GM12801 (cell line): ENCODE data around the gene ZNF550.
"Not testable (repeated sequence)": the region's sequence is repeated elsewhere in the genome, so short reads cannot be mapped to it uniquely, and the experiment has no call there.

Experiments
- TF ChIP-seq, protein P1 (sequence below): IDR thresholded peaks from one replicate; pipeline ENCODE4 v1.5.1; 2011; ENCODE audit warnings: control low read depth; ENCODE audit not compliant: insufficient read length; ENCODE audit errors: extremely low read depth

Gene ZNF550

DNA sequence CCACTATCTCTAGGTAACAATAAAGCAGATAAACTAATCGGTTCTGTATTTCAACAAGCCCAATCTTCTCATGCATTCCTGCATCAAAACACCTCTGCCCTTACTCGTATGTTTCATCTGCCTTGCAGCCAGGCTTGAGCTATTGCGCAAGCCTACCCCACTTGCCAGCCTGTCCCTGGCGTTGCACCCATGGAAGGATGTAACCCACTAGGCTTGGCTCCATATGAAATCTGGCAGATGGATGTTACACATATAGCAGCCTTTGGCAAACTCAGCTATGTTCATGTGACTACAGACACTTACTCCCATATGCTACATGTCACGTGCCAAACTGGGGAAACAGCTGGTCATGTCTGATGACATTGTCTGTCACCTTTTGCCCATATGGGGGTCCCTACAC lies 44.4 kb downstream of the ZNF550 start:
- TF ChIP-seq, protein P1, sequence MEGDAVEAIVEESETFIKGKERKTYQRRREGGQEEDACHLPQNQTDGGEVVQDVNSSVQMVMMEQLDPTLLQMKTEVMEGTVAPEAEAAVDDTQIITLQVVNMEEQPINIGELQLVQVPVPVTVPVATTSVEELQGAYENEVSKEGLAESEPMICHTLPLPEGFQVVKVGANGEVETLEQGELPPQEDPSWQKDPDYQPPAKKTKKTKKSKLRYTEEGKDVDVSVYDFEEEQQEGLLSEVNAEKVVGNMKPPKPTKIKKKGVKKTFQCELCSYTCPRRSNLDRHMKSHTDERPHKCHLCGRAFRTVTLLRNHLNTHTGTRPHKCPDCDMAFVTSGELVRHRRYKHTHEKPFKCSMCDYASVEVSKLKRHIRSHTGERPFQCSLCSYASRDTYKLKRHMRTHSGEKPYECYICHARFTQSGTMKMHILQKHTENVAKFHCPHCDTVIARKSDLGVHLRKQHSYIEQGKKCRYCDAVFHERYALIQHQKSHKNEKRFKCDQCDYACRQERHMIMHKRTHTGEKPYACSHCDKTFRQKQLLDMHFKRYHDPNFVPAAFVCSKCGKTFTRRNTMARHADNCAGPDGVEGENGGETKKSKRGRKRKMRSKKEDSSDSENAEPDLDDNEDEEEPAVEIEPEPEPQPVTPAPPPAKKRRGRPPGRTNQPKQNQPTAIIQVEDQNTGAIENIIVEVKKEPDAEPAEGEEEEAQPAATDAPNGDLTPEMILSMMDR, result no peak

DNA sequence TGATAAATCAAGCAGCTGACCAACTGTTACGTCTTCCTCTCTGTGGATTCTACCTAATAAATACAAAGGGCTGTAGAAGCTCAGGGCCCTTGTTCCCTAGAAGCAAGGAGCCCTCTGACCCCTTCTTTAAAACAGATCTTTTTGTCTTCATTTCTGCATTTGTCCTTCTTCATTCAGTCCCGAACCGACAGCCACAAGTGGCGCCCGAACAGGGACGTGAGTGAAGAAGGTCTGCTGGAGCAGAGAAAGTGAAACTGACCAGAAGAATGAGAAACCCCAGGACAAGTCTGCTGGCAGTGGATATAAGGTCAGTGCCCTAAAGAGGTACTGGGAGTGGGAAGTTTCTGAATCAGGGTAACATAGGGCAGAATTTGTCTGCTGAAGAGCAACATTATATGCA lies 46.8 kb downstream of the ZNF550 start:
- TF ChIP-seq, protein P1, result no peak

DNA sequence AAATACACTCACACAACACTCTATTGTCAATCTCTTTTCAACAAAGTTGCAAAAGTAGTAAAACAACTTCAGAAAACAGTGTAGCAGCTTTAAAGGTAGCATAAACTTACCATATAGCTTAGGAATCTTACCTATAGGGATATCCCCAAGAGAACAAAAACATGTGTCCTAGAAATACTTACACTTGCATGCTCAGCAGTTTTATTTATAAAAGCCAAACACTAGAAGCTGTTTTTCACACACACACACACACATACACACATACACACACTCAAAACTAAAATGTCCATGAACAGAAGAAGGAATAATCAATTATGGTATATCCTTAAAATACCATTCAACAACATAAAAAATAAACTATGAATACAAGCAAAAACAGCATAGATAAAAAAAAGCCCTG lies 48.2 kb downstream of the ZNF550 start:
- TF ChIP-seq, protein P1, result no peak

DNA sequence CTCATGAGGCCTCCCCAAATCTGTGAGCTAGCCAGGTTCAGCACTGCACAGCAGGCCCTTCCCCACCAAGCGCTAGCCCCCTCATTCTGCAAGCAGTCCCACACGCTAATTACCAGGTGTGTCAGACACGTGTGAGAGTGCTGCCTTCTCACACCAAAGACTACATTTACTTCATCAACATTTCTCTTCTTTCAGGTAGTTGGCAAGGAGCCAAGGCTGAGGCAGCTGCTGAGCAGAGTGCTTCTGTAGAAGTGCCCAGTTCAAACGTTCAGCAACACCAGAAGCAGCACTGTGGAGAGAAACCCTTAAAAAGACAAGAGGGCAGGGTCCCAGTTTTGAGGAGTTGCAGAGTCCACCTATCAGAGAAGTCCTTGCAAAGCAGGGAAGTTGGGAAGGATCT lies 53.5 kb downstream of the ZNF550 start:
- TF ChIP-seq, protein P1, result no peak

DNA sequence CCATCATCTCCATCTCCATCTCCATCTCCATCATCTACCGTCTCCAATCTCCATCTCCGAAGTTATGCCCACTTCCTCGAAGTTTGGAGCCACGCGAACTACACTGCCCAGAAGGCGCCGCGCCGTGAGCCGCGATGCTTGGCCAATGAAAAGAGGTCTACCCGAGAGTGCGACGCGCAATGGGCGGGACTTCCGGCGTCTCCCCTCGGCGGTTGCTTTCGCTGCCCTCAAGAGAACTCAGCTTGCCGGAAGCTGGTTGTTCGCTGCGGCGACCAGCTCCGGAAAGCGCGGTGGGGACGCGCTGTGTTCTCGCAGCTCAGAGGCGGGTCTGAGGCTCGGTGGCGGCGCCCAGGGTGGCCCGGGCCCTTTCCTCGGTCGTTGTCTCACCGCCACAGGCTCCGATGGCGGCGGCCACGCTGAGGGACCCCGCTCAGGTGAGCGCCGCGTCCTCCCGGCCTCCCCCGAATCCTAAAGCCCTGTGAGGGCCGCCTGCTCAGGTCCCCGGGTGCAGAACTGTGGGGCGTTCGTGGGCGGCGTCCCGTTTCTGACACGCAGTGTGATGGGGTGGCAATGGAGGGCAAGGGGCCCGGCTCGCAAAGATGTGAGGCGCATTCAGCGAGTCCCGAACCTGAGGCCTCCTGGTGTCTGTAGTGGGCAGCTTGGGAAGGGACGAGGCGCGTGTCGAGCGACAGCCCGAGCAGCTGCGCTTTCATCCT lies 59.8 kb downstream of the ZNF550 start, which contains the start of gene ZNF773:
ZNF773 (plus strand) TSS at position 259 of the 716 bp plus-strand sequence; CDS start at position 402, 143 bp downstream.
- TF ChIP-seq, protein P1, result not testable (repeated sequence)

DNA sequence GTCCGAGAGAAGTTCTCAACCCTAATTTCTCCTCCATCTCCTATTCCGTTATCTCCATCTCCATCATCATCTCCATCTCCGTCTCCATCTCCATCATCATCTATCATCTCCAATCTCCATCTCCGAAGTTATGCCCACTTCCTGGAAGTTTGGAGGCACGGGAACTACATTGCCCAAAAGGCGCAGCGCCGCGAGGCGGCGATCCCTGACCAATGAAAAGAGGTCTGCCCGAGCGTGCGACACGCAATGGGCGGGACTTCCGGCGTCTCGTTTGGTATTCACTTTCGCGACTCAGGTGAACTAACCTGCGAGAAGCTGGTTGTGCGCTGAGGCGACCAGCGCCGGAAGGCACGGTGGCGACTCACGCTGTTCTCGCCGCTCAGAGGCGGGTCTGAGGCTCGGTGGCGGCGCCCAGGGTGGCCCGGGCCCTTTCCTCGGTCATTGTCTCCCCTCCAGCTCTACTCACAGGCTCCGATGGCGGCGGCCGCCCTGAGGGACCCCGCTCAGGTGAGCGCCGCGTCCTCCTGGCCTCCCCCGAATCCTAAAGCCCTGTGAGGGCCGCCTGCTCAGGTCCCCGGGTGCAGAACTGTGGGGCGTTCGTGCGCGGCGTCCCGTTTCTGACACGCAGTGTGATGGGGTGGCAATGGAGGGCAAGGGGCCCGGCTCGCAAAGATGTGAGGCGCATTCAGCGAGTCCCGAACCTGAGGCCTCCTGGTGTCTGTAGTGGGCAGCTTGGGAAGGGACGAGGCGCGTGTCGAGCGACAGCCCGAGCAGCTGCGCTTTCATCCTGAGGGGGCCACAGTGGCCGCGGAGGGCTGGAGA lies 72.0 kb downstream of the ZNF550 start, which contains the start of gene ZNF419:
ZNF419 (plus strand) TSS at position 274 of the 822 bp plus-strand sequence; CDS start at position 475, 201 bp downstream.
- TF ChIP-seq, protein P1, result not testable (repeated sequence)
